Sigmoid colon (tissue), 4 donors: ENCODE results near the gene USP24.

Source experiments
- CTCF ChIP-seq, 4 experiments: fragments of 450-650 bp in 3 of 4; fragments of 200-600 bp in 1 of 4; IDR thresholded peaks; one replicate each; pipeline ENCODE4 v1.5.1; 2016 to 2019; ENCODE audit warnings: antibody characterized with exemption in 4 of 4, mild to moderate bottlenecking in 3 of 4, moderate library complexity in 2 of 4
- EP300 ChIP-seq, 4 donors: sonication (generic); formaldehyde crosslinking; IDR thresholded peaks; one replicate each; pipeline ENCODE4 v1.6.1; 2017; ENCODE audit warnings: antibody characterized with exemption in 4 of 4
- POLR2A ChIP-seq, 2 donors: fragments of 450-650 bp; IDR thresholded peaks; one replicate each; pipeline ENCODE4 v1.6.1; 2016; ENCODE audit warnings: antibody characterized with exemption in 2 of 2, mild to moderate bottlenecking in 2 of 2, moderate library complexity in 2 of 2
- POLR2AphosphoS5 ChIP-seq, 4 donors: sonication (generic); formaldehyde crosslinking; IDR thresholded peaks; one replicate each; pipeline ENCODE4 v1.6.1; 2017; ENCODE audit warnings: antibody characterized with exemption in 4 of 4

- TF ChIP-seq CTCF (IDR thresholded peaks at IDR 0.05) (no peak), POLR2A (IDR thresholded peaks at IDR 0.05) (no peak), EP300 (IDR thresholded peaks at IDR 0.05) (no peak), POLR2AphosphoS5 (IDR thresholded peaks at IDR 0.05) (no peak)
Observed at GRCh38 chr1:55134152-55134808, 80.9 kb downstream of the USP24 start.
